PFSK-1 (cell line): ENCODE data around the gene JCHAIN. TPM values are rescaled to one million over a fixed set of nuclear protein-coding genes. Genes with fewer than 3 reads are reported as not detected.

Experiments used
- FOXP2 ChIP-seq: optimal IDR thresholded peaks from 2 replicates; pipeline ENCODE3; 2011; ENCODE audit warnings: borderline replicate concordance, control low read depth, inconsistent platforms; ENCODE audit not compliant: insufficient read depth; ENCODE audit errors: extremely low read length, extremely low read depth
- POLR2AphosphoS5 ChIP-seq: IDR thresholded peaks from 2 replicates; pipeline ENCODE4 v1.6.1; 2012; ENCODE audit warnings: low read depth, mild to moderate bottlenecking, control low read depth, low read length, moderate library complexity
- REST ChIP-seq, 2 experiments: IDR thresholded peaks; 2 replicates each; pipeline versions ENCODE4 v1.6.1 to v1.8.0; 2011 to 2012; ENCODE audit warnings: low read depth in 2 of 2, low read length in 2 of 2, control low read depth in 1 of 2, inconsistent platforms in 1 of 2, mild to moderate bottlenecking in 1 of 2, moderate library complexity in 1 of 2; ENCODE audit not compliant: insufficient read depth in 1 of 2
- SIN3A ChIP-seq: IDR thresholded peaks from 2 replicates; pipeline ENCODE4 v1.6.1; 2012; ENCODE audit warnings: mild to moderate bottlenecking, low read length, moderate library complexity, borderline replicate concordance; ENCODE audit not compliant: insufficient read depth
- TAF1 ChIP-seq: IDR thresholded peaks from 2 replicates; pipeline ENCODE4 v1.6.1; 2012; ENCODE audit warnings: low read length, control low read depth, borderline replicate concordance; ENCODE audit not compliant: insufficient read depth
- polyA plus RNA-seq: library from polyadenylated mRNA; unstranded; fragments of >200 nt; gene quantifications from one replicate; pipeline ENCODE4 v1.2.1, GENCODE V29; 2012; ENCODE audit warnings: low read depth, missing spikeins; ENCODE audit not compliant: insufficient read length

Gene JCHAIN
- polyA plus RNA-seq: not detected

DNA sequence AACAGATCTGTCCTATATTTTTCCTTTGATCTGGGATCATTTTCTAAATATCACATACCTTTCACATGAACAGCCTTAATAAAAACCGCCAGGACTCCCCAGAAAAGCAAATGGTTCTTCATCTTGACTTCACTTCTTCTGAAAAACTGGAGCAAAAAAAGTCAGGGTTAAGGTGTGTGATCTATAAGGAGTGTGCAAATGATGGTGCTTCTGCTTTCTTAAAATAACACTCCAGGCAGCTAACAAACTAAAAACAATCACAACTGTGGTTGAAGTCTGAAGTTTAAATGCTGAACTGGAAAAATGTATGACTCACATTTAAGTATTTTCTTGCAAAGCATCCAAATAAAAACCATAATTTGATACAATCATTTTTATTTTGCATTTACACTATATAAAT is at the start of gene JCHAIN:
TSS of gene JCHAIN (minus strand) at position 140 of the 400 bp plus-strand sequence. CDS start at position 122, 18 bp downstream.
- TF ChIP-seq POLR2AphosphoS5: no peak
- TF ChIP-seq TAF1: no peak
- no peak for TF ChIP-seq FOXP2
- no peak for TF ChIP-seq REST (IDR thresholded peaks at IDR 0.05; ENCODE audit: insufficient read depth in 1 of 2, low read depth in 2 of 2, low read length in 2 of 2)
- no peak for TF ChIP-seq SIN3A

DNA sequence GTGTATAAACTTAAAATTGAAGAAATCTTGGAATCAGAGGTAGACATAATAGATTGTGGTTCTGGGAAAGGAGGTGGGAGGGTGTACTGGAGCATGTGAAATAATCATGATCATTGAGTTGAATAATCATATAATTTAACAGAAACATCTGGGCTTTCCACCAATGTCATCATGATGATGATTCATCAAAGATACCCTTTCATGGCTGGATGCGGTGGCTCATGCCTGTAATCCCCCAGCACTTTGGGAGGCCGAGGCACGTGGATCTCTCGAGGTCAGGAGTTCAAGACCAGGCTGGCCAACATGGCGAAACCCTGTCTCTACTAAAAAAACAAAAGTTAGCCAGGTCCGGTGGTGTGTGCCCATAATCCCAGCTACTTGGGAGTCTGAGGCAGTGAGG is 48.8 kb upstream of the JCHAIN start:
- TF ChIP-seq TAF1: no peak
- TF ChIP-seq SIN3A: no peak
- TF ChIP-seq REST (IDR thresholded peaks at IDR 0.05; ENCODE audit: insufficient read depth in 1 of 2, low read depth in 2 of 2, low read length in 2 of 2): no peak
- TF ChIP-seq POLR2AphosphoS5: no peak
- no peak for TF ChIP-seq FOXP2

- no peak for TF ChIP-seq POLR2AphosphoS5
These were observed 48.0 kb upstream of the JCHAIN start for GRCh38 chr4:70714079-70714887.

DNA sequence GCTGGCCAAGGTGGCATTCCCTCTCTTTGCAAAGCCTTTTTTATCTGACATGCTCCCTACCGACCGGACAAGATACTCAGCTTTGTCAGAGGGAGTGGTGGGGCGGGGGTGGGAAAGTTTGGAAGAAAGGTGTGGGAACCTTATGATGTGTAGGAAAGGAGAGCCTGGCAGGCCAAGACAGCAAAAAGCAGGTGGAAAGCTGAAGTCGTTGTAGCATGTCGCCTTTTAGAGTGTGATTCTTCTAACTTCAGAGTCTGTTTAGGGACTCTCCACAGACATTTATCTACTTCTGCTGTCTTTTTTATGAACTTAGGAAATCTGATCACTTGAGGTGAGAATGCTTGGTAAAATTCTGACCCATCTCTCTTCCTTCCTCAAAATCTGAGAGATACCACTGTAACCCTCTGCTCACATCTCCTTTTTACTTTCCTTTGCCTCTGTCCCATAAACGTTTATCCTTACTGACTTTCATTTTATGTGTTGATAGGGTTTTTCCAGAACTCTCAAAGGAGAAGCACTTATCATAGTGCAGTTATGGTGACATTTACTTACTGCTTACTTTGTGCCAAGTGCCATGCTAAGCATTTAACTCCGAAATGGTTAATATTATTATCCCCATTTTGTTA is 47.3 kb upstream of the JCHAIN start:
- no peak for TF ChIP-seq REST (IDR thresholded peaks at IDR 0.05; ENCODE audit: insufficient read depth in 1 of 2, low read depth in 2 of 2, low read length in 2 of 2)
- TF ChIP-seq FOXP2: no peak
- TF ChIP-seq TAF1: no peak
- no peak for TF ChIP-seq POLR2AphosphoS5
- TF ChIP-seq SIN3A: no peak

GRCh38 chr4:70712604-70713452 is 46.5 kb upstream of the JCHAIN start:
- TF ChIP-seq FOXP2: no peak
- TF ChIP-seq TAF1: no peak
- no peak for TF ChIP-seq POLR2AphosphoS5
- TF ChIP-seq SIN3A: no peak
